TTC549 (cell line): ENCODE results near the gene SMYD3.
A peak's percentile ranks its signal among the peaks of the same experiment; 100 is the strongest.

Experiments
- FAIRE-seq: peaks from 2 replicates; lab custom pipeline; 2012; peaks lifted over from hg19 to GRCh38; lab: Jason Lieb, UNC

SMYD3 gene

DNA sequence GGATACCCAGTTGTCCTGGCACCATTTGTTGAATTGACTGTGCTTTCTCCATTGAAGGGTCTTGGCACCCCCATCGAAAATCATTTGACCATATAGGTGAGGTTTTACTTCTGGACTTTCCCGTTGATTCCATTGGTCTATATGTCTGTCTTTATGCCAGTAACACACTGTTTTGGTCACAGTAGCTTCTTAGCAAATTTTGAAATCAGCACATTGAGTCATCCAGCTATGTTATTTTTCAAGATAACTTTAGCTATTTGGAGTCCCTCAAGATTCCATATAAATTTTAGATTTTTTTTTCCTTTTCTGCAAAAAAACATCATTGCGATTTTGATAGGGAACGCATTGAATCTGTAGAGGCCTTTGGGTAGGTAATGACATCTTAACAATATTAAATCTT, 235.6 kb downstream of the SMYD3 start:
- FAIRE-seq: no peak

DNA sequence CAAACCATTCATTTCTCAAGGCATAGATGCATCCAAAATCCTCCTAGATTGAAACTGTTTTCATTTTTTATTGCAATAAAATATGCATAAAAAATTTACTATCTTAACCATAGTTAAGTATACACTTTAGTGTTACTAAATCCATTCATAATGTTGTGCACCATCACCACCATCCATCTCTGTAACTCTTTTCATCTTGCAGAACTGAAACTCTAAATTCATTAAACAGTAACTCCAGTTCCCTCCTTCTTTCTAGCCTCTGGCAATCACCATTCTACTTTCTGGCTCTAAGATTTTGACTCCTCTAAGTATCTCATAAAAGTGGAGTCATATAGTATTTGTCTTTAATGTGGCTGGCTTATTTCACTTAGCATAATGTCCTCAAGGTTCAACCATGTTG, 236.8 kb downstream of the SMYD3 start:
- FAIRE-seq: peak; percentile 49

DNA sequence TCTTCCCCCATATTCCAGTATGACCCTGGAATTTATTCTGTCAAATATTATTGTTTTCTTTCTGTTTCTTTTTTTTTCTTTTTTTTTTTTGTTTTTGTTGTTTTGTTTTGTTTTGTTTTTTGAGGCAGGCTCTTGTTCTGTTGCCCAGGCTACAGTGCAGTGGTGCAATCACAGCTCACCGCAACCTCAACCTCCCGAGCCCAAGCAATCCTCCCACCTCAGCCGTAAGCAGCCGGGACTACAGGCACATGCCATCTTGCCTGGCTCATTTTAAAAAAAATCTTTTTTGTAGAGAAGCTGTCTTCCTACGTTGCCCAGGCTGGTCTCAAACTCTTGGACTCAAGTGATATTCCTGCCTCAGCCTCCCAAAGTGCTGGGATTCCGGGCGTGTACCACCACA, 237.6 kb downstream of the SMYD3 start:
- FAIRE-seq: no peak

DNA sequence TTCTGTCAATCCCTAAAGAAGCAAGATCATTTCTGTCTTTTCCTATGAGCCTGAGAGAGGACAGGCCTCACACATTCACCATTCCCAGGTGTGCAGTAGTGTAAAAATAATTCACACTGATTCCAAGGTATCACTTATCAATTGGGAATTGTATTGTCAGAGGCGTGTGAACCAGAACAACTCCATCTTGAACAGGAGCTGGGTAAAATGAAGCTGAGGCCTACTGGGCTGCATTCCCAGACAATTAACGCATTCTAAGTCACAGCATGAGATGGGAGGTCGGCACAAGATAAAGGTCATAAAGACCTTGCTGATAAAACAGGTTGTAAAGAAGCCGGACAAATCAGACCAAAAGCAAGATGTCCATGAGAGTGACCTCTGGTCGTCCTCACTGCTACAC, 239.2 kb downstream of the SMYD3 start:
- no peak for FAIRE-seq

DNA sequence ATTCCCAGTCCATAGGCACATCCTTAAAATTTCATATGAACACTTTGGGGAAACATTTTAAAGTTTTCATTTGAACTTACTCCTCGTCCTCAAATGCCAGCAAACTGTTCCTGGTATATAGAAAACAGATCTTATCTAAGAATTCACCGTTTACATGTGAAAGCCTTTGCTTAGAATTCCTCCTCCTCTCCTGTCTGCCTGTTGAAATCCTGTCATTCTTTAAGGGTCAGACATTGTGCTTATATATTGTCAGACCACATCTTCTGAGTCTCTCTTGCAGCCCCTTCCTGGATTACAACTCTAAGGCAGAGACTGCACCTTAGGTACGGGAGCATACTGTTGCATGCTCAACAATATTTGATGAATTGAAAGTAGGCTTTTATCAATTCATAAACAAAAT, 239.7 kb downstream of the SMYD3 start:
- no peak for FAIRE-seq

DNA sequence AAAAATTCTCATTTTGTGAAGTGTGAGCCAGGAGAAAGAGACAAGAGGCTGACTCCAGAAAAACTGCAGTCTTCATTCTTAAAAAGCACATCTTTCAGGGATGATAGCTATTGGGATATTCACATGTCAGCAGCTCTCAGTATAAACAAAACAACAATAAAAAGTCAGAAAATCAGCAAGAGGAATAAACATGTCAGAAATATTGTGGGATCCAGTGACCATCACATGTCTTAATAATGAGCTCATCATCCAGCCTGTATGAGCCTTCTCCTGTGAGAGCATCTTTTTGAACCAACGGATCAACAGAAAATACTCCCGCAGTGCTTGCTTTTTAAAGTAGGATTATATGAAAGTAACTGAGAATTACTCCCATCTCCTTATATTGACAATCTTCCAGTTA, 241.6 kb downstream of the SMYD3 start:
- no peak for FAIRE-seq

DNA sequence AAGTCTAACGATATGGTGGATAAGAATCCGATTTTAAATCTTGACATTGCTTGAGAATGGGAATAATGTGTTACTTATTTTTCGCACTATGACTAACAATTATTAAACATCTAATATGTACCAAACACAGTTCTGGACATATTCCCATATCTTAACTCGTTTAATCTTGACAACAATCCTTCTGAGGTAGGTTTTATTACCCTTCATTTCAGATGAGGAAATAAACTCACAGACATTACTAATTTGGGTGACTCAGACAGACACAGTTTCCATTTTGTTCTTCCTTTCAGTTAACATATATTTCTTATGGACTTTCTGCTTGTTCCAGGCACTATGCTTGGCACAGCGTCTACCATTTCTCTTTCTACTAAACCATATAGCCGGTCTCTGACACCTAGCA, 244.8 kb downstream of the SMYD3 start:
- FAIRE-seq: no peak

DNA sequence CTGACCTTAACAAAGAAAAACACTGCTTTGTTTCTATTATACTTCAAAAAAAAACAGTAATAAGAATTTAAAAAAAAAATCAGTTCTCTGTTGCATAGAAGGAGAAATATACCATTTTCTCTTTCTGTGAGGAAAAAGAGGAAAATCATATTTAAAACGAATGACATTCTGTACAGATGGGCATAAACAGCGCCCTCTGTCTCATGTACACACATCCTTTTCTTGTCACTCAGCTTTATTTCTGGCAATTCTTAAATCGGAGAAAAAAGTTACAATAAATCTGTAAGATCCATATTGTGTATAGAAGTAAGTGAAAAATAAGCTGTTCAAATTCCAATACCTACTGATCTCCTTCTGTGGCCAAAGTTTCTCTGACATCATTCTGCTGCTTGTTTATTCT, 245.4 kb downstream of the SMYD3 start:
- no peak for FAIRE-seq

DNA sequence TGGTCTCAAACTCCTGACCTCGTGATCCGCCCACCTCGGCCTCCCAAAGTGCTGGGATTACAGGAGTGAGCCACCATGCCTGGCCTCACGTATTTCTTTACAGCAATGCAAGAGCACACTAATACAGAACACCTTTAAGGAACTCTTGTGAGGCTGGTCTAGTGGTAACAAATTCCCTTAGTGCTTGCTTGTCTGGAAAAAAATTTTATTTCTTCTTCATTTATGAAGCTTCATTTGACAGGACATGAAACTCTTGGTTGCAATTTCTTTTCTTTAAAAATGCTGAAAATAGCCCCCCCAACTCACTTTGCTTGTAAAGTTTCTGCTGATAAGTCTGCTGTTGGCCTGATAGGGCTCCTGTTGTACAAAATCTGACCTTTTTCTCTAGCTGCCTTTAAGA, 248.8 kb downstream of the SMYD3 start:
- FAIRE-seq: no peak

DNA sequence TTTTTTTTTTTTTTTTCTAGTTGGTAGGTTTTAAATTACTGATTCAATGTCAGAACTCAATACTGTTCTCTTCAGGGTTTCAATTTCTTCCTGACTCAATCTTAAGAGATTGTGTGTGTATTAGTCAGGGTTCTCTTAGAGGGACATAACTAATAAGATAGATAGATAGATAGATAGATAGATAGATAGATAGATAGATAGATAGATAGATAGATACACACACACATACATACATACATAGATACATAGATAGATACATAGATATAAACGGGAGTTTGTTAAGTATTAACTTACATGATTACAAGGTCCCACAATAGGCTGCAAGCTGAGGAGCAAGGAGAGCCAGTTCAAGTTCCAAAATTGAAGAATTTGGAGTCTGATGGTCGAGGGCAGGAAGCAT, 251.3 kb downstream of the SMYD3 start:
- peak; percentile 13 for FAIRE-seq

DNA sequence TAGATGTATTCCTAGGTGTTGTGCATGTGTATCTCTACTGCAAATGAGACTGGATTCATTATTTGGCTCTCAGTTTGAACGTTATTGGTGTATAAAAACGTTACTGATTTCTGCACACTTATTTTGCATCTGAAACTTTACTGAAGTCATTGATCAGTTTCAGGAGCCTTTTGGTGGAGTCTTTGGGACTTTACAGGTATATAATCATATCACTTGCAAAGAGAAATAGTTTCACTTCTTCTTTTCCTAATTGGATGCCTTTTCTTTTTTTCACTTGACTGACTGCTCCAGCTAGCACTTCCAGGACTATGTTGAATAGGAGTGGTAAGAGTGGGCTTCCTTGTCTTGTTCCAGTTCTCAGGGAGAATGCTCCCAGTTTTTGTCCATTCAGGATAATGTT, 252.2 kb downstream of the SMYD3 start:
- FAIRE-seq: no peak

DNA sequence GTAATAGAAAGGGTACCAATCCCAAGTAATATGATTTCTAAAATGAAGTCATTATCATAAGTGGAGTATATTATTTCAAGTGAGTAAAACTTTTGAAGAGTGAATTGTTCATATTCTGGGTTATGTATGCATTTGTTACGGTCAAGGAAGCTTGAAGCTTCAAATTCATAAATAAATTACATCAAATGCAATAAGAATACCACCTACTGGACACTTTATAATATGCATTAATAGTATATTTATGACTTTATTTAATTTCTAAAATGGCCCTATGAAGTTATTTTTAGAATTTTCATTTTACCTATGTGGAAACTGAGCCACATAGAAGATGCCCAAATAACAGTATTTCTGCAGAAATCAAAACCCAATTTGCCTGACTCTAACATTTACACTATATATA, 260.6 kb downstream of the SMYD3 start:
- FAIRE-seq: no peak

DNA sequence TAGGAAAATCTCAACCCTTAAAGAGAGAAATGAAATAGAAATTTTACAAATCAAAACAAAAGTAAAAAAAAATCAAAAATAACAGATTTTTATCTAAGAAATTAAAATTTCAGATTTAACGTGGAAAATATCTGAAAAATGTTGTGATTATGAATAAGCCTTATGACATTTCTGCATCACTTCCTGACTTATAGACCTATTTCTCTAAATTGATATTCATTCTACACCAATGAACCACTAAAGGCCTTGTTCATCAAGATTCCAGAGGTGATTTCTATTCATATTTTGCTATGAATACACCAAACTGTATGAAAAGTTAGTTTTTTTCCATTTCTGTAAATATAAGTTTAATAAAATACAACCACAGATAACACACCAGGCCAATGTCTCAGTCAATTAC, 261.5 kb downstream of the SMYD3 start:
- no peak for FAIRE-seq

DNA sequence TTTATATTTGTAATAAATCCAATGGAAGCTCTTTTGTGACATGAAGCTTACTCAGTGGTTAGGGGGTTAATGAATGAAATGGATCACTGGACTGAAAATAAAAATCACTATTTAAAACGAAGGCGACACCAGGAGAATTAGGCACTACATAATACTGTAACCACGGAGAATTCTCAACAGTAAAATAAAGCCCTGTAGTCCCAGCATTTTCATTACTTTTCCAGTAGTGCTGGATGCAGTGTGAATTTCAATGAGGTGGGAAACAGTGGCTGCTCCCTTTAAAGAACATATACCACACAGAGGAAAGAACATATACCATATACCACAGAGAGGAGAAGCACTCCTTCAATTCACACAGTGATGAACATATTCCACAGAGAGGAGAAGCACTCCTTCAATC, 275.0 kb downstream of the SMYD3 start:
- FAIRE-seq: no peak

DNA sequence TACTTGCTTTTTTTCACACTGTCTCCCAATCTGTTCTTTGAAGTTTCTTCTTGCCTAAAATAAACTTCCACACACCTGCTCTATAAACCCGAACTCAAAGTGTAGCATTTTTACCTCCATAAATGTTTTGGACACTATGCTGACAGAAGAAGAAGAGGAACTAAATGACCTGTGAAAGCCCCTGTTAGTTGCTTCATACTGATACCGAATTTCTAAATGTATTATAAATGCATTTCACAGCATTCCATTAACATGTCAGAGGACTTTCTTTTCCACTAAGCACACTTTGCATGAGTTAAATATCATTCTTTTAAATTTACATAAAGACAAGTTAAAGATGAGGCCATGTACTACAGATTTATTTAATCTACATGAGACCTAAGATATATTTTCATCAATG, 281.0 kb downstream of the SMYD3 start:
- FAIRE-seq: no peak

DNA sequence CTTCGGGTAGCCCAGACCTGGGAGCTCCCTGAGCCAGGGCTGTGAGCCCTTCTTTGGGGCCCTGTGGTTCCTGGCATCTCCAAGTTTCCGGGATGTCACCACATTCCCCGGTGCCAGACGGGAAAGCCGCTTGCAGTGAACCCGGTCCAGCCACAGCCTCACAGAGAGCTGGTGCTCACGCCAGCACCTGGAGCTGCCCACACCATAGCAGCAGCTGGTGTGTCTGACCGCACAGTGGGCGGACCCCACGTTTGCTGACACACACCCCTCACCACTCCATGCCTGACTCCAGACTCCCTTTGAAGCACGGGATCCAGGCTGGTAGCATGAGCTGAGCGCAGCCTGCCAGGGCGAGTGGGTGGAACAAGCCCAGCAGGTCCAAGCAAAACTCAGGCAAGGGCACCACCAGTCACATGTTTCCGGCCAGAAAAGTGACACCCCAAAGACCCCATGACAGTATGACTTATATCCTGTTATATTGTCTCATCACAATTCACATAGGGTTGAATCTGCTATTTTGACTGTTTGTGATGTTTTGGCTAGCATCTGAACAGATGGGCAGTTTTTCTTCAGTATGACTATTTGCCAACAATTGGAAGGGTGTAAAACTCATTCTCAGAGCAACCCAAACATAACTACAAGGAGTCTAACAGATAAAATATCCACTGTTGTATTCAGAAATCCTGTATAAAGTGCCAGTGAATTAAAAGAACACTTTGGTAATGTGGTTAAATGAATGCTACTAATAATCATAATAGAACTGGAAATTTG, 285.4 kb downstream of the SMYD3 start:
- no peak for FAIRE-seq

DNA sequence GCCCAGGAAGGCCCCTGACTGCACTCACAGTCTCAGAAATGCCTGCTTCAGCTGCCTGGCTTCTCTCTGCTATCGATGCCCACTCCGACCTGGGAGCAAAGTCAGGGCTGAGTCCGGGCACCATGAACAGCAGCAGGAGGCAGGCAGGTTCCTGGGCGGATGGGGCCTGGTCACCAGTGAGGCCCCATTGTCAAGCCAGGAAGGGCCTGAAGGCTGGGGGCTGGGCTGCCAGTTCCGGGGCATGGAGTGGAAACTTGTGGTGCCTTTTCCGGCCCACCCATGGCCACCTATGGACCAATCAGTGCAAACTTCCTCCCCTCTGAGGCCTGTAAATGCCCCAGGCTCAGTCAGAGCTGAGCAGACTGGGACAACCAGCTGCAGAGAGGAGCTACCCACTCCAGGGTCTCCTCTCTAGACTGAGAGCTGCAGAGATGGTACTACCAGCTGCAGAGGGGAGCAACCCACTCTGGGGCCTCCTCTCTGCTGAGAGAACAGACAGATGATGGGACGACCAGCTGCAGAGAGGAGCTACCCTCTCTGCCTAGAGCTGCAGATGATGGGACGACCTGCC, 286.5 kb downstream of the SMYD3 start:
- FAIRE-seq: no peak

DNA sequence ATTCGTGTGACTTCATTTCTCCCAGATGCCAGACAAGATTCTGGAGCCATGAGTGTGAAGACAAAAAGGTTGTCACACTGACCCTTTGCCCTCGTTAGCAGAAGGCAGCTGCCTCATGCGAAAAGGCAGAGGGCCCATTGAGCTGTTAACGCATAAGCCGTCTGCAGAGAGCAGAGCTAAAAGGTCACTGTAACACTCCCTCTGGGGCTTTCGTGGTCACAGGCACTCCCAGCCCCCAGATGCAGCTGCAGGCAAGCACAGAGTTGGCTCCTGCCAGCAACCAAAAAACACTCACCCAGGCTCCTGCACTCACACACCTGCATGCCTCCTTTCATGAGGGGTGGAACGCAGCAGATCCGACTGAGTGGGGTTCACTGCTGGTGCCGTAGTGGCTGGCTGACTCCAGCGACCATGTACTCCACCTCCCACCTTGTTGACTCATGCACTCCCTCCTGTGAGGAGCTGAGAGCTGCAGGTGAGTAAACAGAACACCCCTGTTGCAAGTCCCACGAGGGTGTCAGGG, 287.5 kb downstream of the SMYD3 start:
- FAIRE-seq: no peak

DNA sequence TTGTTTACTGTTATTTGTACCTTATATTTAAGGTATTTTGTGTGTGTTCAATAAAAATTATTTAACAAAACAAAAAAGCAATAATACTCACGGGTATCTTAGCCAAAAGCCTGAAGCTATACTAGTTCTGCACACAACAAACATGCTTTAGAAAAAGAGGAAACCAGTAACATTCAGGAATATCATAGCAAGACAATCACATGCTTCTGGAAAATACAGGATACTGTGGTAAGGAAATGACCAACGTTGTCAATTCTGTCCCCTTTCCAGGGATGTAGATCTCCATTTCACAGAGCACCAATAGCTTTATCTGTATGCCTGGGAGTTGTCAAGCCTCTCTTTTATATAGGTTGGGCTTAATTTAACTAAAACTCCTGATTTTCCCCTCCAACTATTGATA, 288.4 kb downstream of the SMYD3 start:
- no peak for FAIRE-seq

DNA sequence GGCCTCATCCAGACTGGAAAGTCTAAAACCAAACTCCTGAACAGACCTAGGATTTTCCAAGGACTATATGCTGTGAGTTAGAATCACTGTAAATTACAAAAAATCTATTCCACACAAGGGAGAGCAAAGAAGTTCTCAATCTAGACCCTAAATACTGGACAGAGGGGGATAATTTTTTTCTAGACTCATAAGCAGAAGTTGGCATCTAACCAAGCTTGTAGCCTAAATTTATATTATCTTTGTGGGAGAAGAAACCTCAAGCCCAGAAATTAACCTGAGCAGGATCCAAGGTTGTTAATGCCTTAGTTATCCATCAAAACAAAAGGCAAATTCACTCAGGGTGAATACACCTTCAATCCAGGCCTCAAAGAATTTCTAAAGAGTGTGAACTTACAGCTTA, 290.2 kb downstream of the SMYD3 start:
- no peak for FAIRE-seq

DNA sequence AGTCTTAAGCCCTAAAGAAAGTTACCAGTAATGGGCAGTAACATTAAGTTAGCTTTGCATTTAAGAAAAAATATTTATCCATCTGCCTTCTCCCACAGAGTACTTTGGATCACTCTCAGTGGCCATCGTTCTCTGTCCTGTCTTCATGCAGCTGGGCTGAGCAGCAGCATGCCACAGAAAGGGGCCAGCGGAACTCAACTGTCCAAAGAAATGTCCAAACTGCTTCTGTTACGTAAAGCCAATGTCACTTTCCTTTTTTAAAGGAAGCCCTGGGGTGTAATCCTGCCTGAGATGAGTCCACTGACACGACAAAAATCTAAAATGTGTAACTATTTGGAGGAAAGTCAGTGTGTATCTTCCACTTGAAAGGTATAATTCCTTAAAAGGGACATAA, 291.6 kb downstream of the SMYD3 start:
- no peak for FAIRE-seq

DNA sequence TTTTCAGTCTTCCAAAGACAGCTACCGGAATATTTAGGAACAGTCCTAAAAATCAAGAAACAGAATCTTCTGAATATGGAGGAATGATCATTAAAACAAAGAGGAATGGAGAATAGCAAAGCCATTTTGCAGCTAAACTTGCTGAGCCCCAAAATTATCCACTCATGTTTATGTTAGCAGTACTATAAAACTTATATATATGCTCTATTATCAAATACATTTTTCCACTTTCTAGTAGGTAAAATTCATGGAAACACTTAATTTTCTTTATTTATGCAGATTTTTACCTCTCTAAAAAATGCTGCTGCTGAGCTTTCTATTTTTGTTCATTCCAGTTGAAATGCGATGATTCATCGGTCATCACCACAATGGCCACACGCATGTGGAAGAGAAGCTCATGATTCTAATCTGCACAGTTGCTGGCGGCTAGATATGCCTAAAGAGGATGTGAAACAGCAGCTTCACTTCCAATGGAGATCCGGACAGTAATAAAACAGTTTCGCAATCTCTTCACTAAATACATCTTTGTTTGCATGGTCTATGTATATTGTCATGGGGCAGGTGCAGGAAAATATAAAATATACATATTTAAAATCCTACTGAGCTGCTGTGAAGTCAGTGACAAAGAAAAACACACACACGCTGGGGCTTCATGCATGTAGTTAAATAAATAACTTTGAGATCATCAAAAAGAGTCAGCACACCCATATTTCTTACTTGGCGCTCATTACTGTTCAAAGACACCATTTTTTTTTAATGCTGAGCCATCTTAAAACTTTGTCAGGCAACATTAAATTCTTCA, 292.2 kb downstream of the SMYD3 start:
- FAIRE-seq: no peak

DNA sequence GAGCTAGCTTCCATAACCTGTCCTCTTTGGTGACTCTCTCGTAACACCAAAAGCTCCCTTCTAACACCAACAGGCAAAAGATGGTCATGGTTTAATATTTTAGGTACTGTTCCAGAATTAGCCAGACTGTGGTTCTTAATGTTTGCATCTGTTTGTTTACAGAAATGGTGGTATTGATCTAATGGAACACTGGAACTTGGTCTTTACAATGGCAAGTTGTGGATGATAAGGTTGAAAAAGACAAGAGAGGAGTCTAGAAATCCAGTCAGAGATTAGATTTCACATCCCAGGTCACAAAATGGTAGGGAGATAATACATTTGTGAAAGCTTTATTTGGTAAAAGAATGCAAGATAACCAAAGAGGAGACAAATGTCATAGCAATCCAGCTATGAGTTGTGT, 293.1 kb downstream of the SMYD3 start:
- FAIRE-seq: no peak
